GM23338 (cell line): ENCODE measurements around the gene PPL. TPM values are rescaled to one million over a fixed set of nuclear protein-coding genes. Genes with fewer than 3 reads are reported as not detected.

ENCODE experiments used
- ATAC-seq: fragments of 200-7000 bp; cut with Tn5 transposase; 3 replicates; pipeline ENCODE4 v1.9.1; 2020
- DNase-seq: peaks from one replicate; pipeline ENCODE4 v3.0.0-alpha.2; 2015; ENCODE audit warnings: low spot score
- H2AFZ ChIP-seq: fragments of 200-600 bp; sonication (generic); 2 replicates; pipeline ENCODE4 v1.8.0; 2016; ENCODE audit warnings: antibody characterized with exemption, mild to moderate bottlenecking, moderate library complexity
- H3F3A ChIP-seq: fragments of 200-600 bp; sonication (generic); replicated peaks from 2 replicates; pipeline ENCODE4 v1.8.0; 2017; ENCODE audit warnings: antibody characterized with exemption, mixed run types, low read depth
- H3K27ac ChIP-seq: fragments of 200-600 bp; sonication (generic); 2 replicates; pipeline ENCODE4 v1.6.1; 2016; ENCODE audit warnings: low read depth
- H3K27me3 ChIP-seq: fragments of 200-600 bp; sonication (generic); 2 replicates; pipeline ENCODE4 v1.8.0; 2016; ENCODE audit warnings: mild to moderate bottlenecking, mixed run types, moderate library complexity; ENCODE audit not compliant: insufficient read depth
- H3K36me3 ChIP-seq: fragments of 200-600 bp; sonication (generic); 2 replicates; pipeline ENCODE4 v1.8.0; 2016; ENCODE audit warnings: mild to moderate bottlenecking; ENCODE audit not compliant: insufficient read depth
- H3K4me1 ChIP-seq: fragments of 200-600 bp; sonication (generic); 2 replicates; pipeline ENCODE4 v1.8.0; 2016; ENCODE audit warnings: mild to moderate bottlenecking, moderate library complexity; ENCODE audit not compliant: insufficient read depth
- H3K4me2 ChIP-seq: fragments of 200-600 bp; sonication (generic); 2 replicates; pipeline ENCODE4 v1.7.1; 2017; ENCODE audit warnings: mixed run types
- H3K4me3 ChIP-seq: fragments of 200-600 bp; sonication (generic); 2 replicates; pipeline ENCODE4 v1.6.1; 2016; ENCODE audit warnings: mixed run types
- H3K79me2 ChIP-seq: fragments of 200-600 bp; sonication (generic); replicated peaks from 2 replicates; pipeline ENCODE4 v1.8.0; 2017; ENCODE audit warnings: mild to moderate bottlenecking; ENCODE audit not compliant: insufficient read depth
- H3K9me2 ChIP-seq: fragments of 200-600 bp; sonication (generic); 2 replicates; pipeline ENCODE4 v1.8.0; 2017; ENCODE audit not compliant: insufficient read depth
- H4K20me1 ChIP-seq: fragments of 200-600 bp; sonication (generic); replicated peaks from 2 replicates; pipeline ENCODE4 v1.8.0; 2017; ENCODE audit warnings: mild to moderate bottlenecking; ENCODE audit not compliant: insufficient read depth
- H3K27ac Mint-ChIP-seq: 2 replicates; pipeline ENCODE4 v1.8.0; 2020; ENCODE audit warnings: inconsistent platforms, mild to moderate bottlenecking, moderate library complexity, mixed read lengths
- H3K27me3 Mint-ChIP-seq: 3 replicates; pipeline ENCODE4 v1.8.0; 2022; ENCODE audit warnings: low read depth, mild to moderate bottlenecking, moderate library complexity, mixed read lengths, inconsistent platforms; ENCODE audit not compliant: insufficient read depth, poor library complexity
- H3K36me3 Mint-ChIP-seq: 3 replicates; pipeline ENCODE4 v1.8.0; 2021; ENCODE audit warnings: low read depth, mild to moderate bottlenecking, inconsistent platforms, moderate library complexity, mixed read lengths
- H3K4me1 Mint-ChIP-seq: 3 replicates; pipeline ENCODE4 v1.8.0; 2020; ENCODE audit warnings: mild to moderate bottlenecking, inconsistent platforms, mixed read lengths
- H3K4me3 Mint-ChIP-seq: 3 replicates; pipeline ENCODE4 v1.8.0; 2021; ENCODE audit warnings: moderate library complexity, mild to moderate bottlenecking, inconsistent platforms, mixed read lengths
- H3K9me3 Mint-ChIP-seq: 3 replicates; pipeline ENCODE4 v1.8.0; 2020; ENCODE audit warnings: moderate library complexity, mild to moderate bottlenecking, inconsistent platforms, mixed read lengths
- CREB1 ChIP-seq: fragments of 250-450 bp; sonication (Bioruptor Pico); IDR thresholded peaks from 2 replicates; pipeline ENCODE4 v1.5.0; 2020; ENCODE audit warnings: low read depth, mild to moderate bottlenecking, moderate library complexity
- CTCF ChIP-seq, 2 experiments: fragments of 200-600 bp in 1 of 2; sonication (generic) in 1 of 2; conservative IDR thresholded peaks; 2 replicates each; pipeline versions ENCODE4 v1.5.1 to v1.6.1; 2016 to 2017; ENCODE audit warnings: antibody characterized with exemption in 2 of 2, low read depth in 2 of 2, mild to moderate bottlenecking in 2 of 2, moderate library complexity in 1 of 2
- ETS1 ChIP-seq: IDR thresholded peaks from 2 replicates; pipeline ENCODE4 v1.6.1; 2016; ENCODE audit warnings: antibody characterized with exemption
- EZH2 ChIP-seq: fragments of 200-600 bp; sonication (generic); IDR thresholded peaks from one replicate; pipeline ENCODE4 v1.8.0; 2017; ENCODE audit warnings: antibody characterized with exemption, mild to moderate bottlenecking, low read depth; ENCODE audit not compliant: unreplicated experiment
- EZH2phosphoT487 ChIP-seq: fragments of 200-600 bp; sonication (generic); IDR thresholded peaks from one replicate; pipeline ENCODE4 v1.8.1; 2018; ENCODE audit warnings: antibody characterized with exemption; ENCODE audit not compliant: unreplicated experiment
- JUNB ChIP-seq: IDR thresholded peaks from one replicate; pipeline ENCODE4 v1.6.1; 2016; ENCODE audit warnings: antibody characterized with exemption; ENCODE audit not compliant: unreplicated experiment
- NANOG ChIP-seq: IDR thresholded peaks from 2 replicates; pipeline ENCODE4 v1.6.1; 2016; ENCODE audit warnings: antibody characterized with exemption, borderline replicate concordance
- POLR2AphosphoS5 ChIP-seq: IDR thresholded peaks from 2 replicates; pipeline ENCODE4 v1.6.1; 2016; ENCODE audit warnings: antibody characterized with exemption, low read depth
- REST ChIP-seq: IDR thresholded peaks from one replicate; pipeline ENCODE4 v1.6.1; 2018; ENCODE audit warnings: antibody characterized with exemption; ENCODE audit not compliant: unreplicated experiment
- STAT1 ChIP-seq: IDR thresholded peaks from one replicate; pipeline ENCODE4 v1.6.1; 2016; ENCODE audit warnings: antibody characterized with exemption; ENCODE audit not compliant: unreplicated experiment
- ZNF114 ChIP-seq: fragments of 250-450 bp; sonication (Bioruptor Pico); IDR thresholded peaks from 2 replicates; pipeline ENCODE4 v1.5.0; 2020; ENCODE audit warnings: mild to moderate bottlenecking, moderate library complexity
- ZNF331 ChIP-seq: fragments of 250-450 bp; sonication (Bioruptor Pico); IDR thresholded peaks from 2 replicates; pipeline ENCODE4 v1.5.0; 2020; ENCODE audit warnings: low read depth, mild to moderate bottlenecking, moderate library complexity
- ZNF462 ChIP-seq: fragments of 250-450 bp; sonication (Bioruptor Pico); IDR thresholded peaks from 2 replicates; pipeline ENCODE4 v1.5.0; 2020; ENCODE audit warnings: mild to moderate bottlenecking, moderate library complexity
- polyA plus RNA-seq: library from polyadenylated mRNA; unstranded; fragments of >200 nt; fragmentation: Nextera tagmentation; extraction: Ambion mirVana; gene quantifications from 2 replicates; pipeline ENCODE4 v1.2.1, GENCODE V29; 2016
- total RNA-seq: library from RNA; depleted of rRNA; stranded (reverse); fragments of >200 nt; shearing (Covaris generic); gene quantifications from 2 replicates; pipeline ENCODE4 v1.2.3, GENCODE V29; 2014

The PPL gene
- total and polyA plus RNA-seq, 2 experiments from 2014 or later, result 10.6 to 31.7 TPM

- TF ChIP-seq REST (no peak), EZH2 (no peak), ZNF462 (CRISPR knock-in tag) (no peak), CREB1 (no peak), JUNB (no peak), EZH2phosphoT487 (no peak), STAT1 (no peak), ETS1 (no peak), NANOG (no peak), CTCF (conservative IDR thresholded peaks at IDR 0.05; ENCODE audit: low read depth in 2 of 2) (no peak), POLR2AphosphoS5 (no peak), ZNF114 (no peak), ZNF331 (CRISPR knock-in tag) (no peak)
- H3K4me3 ChIP-seq, result no peak overlapping the region
- Mint-ChIP-seq H3K27ac (peak overlapping the region; percentile 90), H3K4me3 (peak overlapping the region; percentile 37; the same call in 1 of the 3 replicates), H3K27me3 (peaks cover 22% of the 10 kb centered on the region), H3K36me3 (no peaks in the 10 kb centered on the region), H3K9me3 (no peaks in the 10 kb centered on the region), H3K4me1 (peaks cover 54% of the 10 kb centered on the region)
- no peaks in the 10 kb centered on the region for H3K79me2 ChIP-seq
- H3K27ac ChIP-seq, result 0 out of 2 replicates have a peak overlapping the region, but pooled peaks have one; percentile 82
- peaks cover 42% of the 10 kb centered on the region for H3K4me1 ChIP-seq
- H2AFZ ChIP-seq, result peak overlapping the region; percentile 67
- no peaks in the 10 kb centered on the region for H3K36me3 ChIP-seq
- H3K27me3 ChIP-seq, result no peaks in the 10 kb centered on the region
- H3K4me2 ChIP-seq, result peak overlapping the region; percentile 78; the same call in 1 of the 2 replicates
- no peaks in the 10 kb centered on the region for H4K20me1 ChIP-seq
- peaks cover 27% of the 10 kb centered on the region for H3F3A ChIP-seq
- ATAC-seq, result peak; percentile 17
- DNase-seq, result peak; percentile 66
- H3K9me2 ChIP-seq, result no peaks in the 10 kb centered on the region
These were observed 7.7 kb upstream of the PPL start for GRCh38 chr16:4944333-4945281.
